Activated T-cell treated with anti-CD3 and anti-CD28 coated beads, Interleukin-2, amount 50 U/mL, for 4 hours (primary cell): ENCODE data around the gene ZNF488. TPM values are rescaled to one million over a fixed set of nuclear protein-coding genes. Genes with fewer than 3 reads are reported as not detected.

Experiments
- ATAC-seq, 2 donors: fragments of 200-7000 bp; cut with Tn5 transposase; one replicate each; pipeline ENCODE4 v1.10.0; 2021
- DNase-seq: peaks from one replicate; pipeline ENCODE4 v3.0.0-alpha.2; 2020
- H3K27me3 Mint-ChIP-seq: one replicate; pipeline ENCODE4 v1.8.0; 2021; ENCODE audit warnings: low read depth, mixed read lengths
- H3K36me3 Mint-ChIP-seq: one replicate; pipeline ENCODE4 v1.8.0; 2022; ENCODE audit warnings: mixed read lengths; ENCODE audit not compliant: insufficient read depth
- H3K4me1 Mint-ChIP-seq: one replicate; pipeline ENCODE4 v1.8.0; 2021; ENCODE audit warnings: low read depth, mixed read lengths
- H3K4me3 Mint-ChIP-seq: one replicate; pipeline ENCODE4 v1.8.0; 2021; ENCODE audit warnings: mild to moderate bottlenecking, moderate library complexity, mixed read lengths
- H3K9me3 Mint-ChIP-seq: one replicate; pipeline ENCODE4 v1.8.0; 2021; ENCODE audit warnings: mixed read lengths
- total RNA-seq, 3 donors: library from RNA; stranded (reverse); gene quantifications; one replicate each; pipeline ENCODE4 v1.2.1, GENCODE V29; 2021

ZNF488 gene
- total RNA-seq, 3 donors from 2014 or later: 0.10 TPM; not detected in 2

DNA sequence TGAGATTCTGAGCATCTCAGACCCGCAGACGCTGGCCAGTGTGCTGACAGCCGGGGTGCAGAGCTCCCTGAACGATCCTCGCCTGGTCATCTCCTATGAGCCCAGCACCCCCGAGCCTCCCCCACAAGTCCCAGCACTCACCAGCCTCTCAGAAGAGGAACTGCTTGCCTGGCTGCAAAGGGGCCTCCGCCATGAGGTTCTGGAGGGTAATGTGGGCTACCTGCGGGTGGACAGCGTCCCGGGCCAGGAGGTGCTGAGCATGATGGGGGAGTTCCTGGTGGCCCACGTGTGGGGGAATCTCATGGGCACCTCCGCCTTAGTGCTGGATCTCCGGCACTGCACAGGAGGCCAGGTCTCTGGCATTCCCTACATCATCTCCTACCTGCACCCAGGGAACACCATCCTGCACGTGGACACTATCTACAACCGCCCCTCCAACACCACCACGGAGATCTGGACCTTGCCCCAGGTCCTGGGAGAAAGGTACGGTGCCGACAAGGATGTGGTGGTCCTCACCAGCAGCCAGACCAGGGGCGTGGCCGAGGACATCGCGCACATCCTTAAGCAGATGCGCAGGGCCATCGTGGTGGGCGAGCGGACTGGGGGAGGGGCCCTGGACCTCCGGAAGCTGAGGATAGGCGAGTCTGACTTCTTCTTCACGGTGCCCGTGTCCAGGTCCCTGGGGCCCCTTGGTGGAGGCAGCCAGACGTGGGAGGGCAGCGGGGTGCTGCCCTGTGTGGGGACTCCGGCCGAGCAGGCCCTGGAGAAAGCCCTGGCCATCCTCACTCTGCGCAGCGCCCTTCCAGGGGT, 35.2 kb downstream of the ZNF488 start:
- no peaks in the 10 kb centered on the region for H3K27me3 Mint-ChIP-seq
- H3K4me1 Mint-ChIP-seq: no peaks in the 10 kb centered on the region
- no peaks in the 10 kb centered on the region for H3K36me3 Mint-ChIP-seq
- DNase-seq: no peak
- no peak for ATAC-seq
- no peaks in the 10 kb centered on the region for H3K9me3 Mint-ChIP-seq
- H3K4me3 Mint-ChIP-seq: no peak overlapping the region

DNA sequence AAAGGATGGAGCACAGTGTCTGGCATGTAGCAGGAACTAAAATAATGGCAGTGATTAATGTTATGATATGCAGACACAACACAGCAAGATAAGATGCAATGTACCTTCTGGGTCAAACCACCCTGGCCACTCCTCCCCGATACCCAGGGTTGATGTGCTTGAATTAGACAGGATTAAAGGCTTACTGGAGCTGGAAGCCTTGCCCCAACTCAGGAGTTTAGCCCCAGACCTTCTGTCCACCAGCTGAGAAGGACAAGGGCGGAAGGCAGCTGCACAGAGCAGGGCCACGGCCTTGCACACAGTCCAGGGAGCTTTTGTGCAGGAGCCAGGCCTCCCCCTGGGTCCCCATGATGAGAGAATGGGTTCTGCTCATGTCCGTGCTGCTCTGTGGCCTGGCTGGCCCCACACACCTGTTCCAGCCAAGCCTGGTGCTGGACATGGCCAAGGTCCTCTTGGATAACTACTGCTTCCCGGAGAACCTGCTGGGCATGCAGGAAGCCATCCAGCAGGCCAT, 35.9 kb downstream of the ZNF488 start, which contains the start of gene RBP3:
Gene RBP3 (plus strand): TSS at position 226 of the 514 bp plus-strand sequence. CDS start 122 bp downstream, at position 348.
- DNase-seq (no peak), ATAC-seq (no peak)
- Mint-ChIP-seq H3K36me3 (no peaks in the 10 kb centered on the region), H3K4me1 (no peaks in the 10 kb centered on the region), H3K4me3 (no peak within 1 kb of the TSS), H3K27me3 (no peaks in the 10 kb centered on the region), H3K9me3 (no peaks in the 10 kb centered on the region)

DNA sequence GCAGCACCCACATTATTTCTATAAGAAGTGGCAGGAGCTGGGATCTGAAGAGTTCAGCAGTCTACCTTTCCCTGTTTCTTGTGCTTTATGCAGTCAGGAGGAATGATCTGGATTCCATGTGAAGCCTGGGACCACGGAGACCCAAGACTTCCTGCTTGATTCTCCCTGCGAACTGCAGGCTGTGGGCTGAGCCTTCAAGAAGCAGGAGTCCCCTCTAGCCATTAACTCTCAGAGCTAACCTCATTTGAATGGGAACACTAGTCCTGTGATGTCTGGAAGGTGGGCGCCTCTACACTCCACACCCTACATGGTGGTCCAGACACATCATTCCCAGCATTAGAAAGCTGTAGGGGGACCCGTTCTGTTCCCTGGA, 36.8 kb downstream of the ZNF488 start:
- Mint-ChIP-seq H3K4me3 (no peak overlapping the region), H3K4me1 (no peaks in the 10 kb centered on the region), H3K27me3 (no peaks in the 10 kb centered on the region), H3K9me3 (no peaks in the 10 kb centered on the region), H3K36me3 (no peaks in the 10 kb centered on the region)
- ATAC-seq (no peak), DNase-seq (no peak)

DNA sequence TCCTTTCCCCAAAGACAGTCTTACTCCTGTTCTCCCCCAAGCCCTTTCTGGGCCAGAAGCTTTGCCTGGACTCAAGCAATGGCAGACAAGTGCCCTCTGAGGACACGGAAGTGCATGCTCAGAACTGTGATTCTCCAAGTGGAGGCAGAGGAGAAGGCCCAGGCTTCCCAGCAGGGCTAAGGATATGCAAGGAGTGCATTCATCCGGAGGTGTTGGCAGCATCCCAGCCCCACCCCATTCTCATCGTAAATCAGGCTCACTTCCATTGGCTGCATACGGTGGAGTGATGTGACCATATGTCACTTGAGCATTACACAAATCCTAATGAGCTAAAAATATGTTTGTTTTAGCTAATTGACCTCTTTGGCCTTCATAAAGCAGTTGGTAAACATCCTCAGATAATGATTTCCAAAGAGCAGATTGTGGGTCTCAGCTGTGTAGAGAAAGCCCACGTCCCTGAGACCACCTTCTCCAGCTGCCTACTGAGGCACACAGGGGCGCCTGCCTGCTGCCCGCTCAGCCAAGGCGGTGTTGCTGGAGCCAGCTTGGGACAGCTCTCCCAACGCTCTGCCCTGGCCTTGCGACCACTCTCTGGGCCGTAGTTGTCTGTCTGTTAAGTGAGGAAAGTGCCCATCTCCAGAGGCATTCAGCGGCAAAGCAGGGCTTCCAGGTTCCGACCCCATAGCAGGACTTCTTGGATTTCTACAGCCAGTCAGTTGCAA, 37.4 kb downstream of the ZNF488 start:
- Mint-ChIP-seq H3K27me3 (no peaks in the 10 kb centered on the region), H3K9me3 (no peaks in the 10 kb centered on the region), H3K36me3 (no peaks in the 10 kb centered on the region), H3K4me3 (no peak overlapping the region), H3K4me1 (no peaks in the 10 kb centered on the region)
- ATAC-seq (no peak), DNase-seq (no peak)

DNA sequence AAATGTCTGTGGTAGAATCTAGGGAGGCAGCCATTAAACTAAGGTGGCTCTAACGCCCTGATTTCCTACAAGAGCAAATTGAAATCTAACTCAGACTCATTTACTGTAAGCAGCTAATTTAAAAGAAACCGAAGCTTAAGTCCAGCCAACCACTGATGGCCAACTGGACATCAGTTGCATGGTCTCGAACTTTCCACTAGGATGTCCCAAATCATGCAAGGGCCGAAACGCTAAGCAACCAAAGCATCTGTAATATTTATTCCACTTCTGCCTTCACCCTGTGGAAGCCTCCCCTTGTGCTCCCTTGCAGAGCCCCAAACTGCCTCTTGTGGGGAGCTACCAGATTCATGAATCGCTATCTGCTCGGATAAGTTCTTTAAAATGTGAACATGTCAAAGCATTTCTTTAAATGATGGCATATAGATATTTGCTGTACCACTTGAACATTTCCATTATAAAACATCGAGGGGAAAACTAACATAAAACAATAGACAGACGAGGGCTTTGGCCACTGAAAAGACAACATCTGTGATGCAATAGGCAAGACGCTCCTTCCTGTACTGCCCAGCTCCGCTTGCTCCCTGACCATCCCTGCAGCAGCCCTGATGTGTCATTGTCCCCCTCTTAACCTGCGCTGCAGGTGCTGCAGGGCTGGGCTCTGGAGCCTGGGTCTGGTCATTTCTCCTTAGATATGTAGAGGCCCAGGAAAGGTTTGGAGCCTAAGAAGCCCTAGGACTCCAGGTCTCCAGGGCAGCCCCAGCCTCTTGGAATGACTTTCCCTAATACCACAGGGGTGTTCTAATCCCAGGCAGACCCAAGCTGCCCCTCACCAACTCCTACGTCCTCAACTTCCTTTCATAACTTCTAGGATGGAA, 38.9 kb downstream of the ZNF488 start:
- Mint-ChIP-seq H3K9me3 (no peaks in the 10 kb centered on the region), H3K36me3 (no peaks in the 10 kb centered on the region)
- no peak for ATAC-seq

DNA sequence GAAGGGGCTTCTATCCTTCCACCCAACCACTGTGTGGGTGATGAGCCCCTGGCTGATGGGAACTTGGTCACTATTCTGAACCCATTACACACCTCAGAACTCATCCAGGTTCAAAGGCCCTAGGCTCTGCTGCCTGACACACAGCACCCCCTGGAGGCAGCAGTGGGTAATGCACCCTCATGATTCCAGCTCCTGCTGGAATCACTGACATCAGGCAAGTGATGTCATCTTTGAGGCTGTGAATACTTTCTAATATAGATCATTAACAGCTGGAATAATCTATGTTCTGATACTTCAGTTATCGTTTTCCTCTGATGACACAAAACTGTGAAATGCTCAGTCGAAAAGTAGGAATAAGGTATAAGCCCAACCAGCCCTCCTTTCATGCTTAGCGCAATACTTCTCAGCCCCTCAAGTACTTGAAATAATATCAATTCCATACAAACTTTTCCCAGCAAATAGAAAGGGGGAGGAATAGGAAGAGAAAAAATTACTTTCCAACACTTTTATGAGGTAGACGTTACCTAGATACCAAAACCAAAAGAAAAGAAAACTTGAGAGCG, 43.4 kb downstream of the ZNF488 start:
- no peaks in the 10 kb centered on the region for H3K9me3 Mint-ChIP-seq
- H3K4me1 Mint-ChIP-seq: no peaks in the 10 kb centered on the region
- no peaks in the 10 kb centered on the region for H3K36me3 Mint-ChIP-seq
- peaks cover 7% of the 10 kb centered on the region for H3K27me3 Mint-ChIP-seq
- ATAC-seq: peak; percentile 55 to 66
- peak; percentile 73 for DNase-seq
- H3K4me3 Mint-ChIP-seq: no peak overlapping the region

More for the DNA sequence above, 38.9 kb downstream of the ZNF488 start:
- Mint-ChIP-seq H3K4me3 (no peak overlapping the region), H3K4me1 (no peaks in the 10 kb centered on the region), H3K27me3 (peaks cover 4% of the 10 kb centered on the region)
- DNase-seq: no peak

DNA sequence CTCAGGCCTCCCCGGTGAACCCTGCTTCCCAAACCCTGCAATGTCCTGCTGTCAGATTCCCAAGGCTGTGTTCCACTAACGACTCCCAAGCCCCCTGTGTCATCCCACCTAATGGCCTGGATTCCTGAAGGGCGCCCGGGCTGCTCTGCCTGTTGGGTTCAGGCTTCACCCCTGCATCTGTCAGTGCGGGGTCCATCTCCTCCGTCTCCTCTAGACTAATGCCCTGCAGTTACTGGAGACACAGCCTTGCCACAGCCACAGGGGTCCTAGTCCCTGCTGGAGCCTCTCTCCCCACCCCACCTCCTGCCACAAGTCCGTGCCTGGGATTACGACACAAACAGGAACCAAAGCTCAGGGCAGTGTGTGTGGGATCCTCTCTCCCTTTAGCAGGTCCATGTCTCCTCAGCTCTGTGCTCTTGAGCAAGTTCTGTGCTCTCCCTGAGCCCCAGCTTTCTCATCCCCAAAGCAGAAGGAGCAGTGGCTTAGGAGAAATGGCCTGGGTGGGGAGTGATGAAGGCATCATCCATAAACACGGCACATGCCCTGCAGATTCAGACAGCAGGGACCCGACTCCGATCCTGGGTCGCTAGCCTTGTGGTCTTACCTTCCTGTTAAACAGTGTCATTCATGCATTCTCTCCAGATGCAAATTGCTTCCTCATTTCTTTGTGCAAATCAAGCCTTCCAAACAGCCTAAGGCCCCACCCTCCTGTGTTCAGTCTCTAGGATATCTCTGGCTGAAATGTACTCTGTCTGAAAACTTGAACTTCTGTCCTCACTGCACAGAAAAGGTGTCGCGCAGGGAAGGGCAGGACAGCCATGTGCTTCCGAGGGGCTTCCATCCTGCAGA, 44.1 kb downstream of the ZNF488 start:
- Mint-ChIP-seq H3K27me3 (peaks cover 11% of the 10 kb centered on the region), H3K9me3 (no peaks in the 10 kb centered on the region), H3K36me3 (no peaks in the 10 kb centered on the region), H3K4me1 (no peaks in the 10 kb centered on the region), H3K4me3 (no peak overlapping the region)
- ATAC-seq (no peak), DNase-seq (no peak)

DNA sequence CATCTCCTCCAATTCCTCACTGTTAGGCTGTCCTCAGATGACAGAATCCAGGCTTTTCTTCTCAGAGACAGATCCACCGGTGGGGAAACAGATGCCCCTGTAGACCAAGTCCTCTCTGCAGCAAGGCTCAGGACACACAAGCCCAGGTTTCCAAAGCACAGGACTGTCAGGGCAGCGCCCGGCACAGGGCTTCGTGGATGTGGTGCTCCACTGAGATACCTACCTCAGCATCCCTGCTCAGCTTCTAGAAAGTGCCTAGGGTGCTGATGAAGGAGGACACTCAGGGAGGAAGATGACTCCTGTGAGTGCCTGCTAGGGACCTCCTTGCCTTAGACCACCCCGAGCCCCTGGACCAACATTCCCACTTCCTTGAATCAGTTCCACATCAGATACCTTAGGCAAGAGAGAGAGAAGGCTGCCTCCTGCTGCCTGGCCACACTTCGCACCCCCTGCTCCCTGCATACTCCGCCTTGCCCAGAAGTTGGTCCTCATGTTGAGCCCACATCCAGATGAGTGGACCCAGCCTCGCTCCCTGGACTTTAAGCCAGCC, 44.8 kb downstream of the ZNF488 start:
- no peak overlapping the region for H3K4me3 Mint-ChIP-seq
- H3K9me3 Mint-ChIP-seq: no peaks in the 10 kb centered on the region
- ATAC-seq: no peak
- no peaks in the 10 kb centered on the region for H3K4me1 Mint-ChIP-seq
- DNase-seq: no peak
- H3K36me3 Mint-ChIP-seq: no peaks in the 10 kb centered on the region
- peaks cover 11% of the 10 kb centered on the region for H3K27me3 Mint-ChIP-seq

DNA sequence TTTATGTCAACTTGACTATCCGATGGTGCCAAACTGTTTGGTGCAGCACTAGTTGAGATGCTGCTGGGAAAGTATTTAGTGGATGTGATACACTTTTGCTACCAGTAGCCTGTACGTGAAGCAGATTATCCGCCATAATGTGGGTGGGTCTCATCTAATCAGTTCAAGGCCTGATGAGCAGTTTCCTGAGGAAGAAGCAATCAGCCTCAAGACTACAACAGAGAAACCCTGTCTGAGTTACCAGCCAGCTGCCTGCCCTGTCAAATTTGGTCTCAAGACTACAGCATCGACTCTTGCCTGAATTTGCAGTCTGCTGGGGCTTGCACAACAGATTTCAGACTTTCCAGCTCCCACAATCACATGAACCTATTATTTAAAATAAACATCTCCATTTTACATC, 46.8 kb downstream of the ZNF488 start:
- H3K27me3 Mint-ChIP-seq: peaks cover 11% of the 10 kb centered on the region
- DNase-seq: no peak
- H3K4me1 Mint-ChIP-seq: no peaks in the 10 kb centered on the region
- no peaks in the 10 kb centered on the region for H3K36me3 Mint-ChIP-seq
- no peak for ATAC-seq
- H3K4me3 Mint-ChIP-seq: no peak overlapping the region
- no peaks in the 10 kb centered on the region for H3K9me3 Mint-ChIP-seq

DNA sequence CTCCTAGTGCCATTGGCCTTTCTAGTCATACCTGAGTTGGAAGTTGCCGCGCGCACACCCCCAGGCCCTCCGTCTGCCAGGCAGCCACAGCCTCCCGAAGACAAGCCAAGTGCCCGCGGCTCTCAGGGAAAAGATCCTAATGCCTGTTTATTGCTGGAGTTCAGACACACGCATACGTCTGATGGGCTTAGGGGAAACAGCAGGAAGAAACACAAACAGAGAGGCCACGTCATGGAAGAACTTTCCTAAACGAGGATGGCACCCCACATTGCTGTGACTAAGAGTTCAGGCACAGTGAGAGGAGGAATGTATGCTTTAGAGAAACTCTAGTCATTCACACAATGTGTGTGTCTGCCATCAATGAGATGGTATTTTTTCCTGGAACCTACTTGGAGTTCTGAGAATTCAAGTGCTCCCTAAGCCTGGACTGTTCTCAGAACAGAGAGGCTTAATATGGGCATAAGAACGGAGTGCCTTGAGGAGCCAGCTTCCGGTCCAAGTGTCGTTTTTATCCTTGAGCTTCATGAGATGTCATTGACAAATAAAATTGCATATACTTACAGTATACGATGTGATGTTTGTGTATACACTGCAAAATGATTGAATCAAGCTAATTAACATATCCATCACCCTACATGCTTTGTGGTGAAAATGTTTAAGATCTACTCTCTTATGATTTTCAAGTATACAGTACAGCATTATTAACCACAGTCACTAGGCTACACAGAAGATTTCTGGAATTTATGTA, 47.5 kb downstream of the ZNF488 start:
- Mint-ChIP-seq H3K4me1 (no peaks in the 10 kb centered on the region), H3K36me3 (no peaks in the 10 kb centered on the region), H3K4me3 (no peak overlapping the region), H3K9me3 (no peaks in the 10 kb centered on the region), H3K27me3 (peaks cover 11% of the 10 kb centered on the region)
- DNase-seq (no peak), ATAC-seq (no peak)

DNA sequence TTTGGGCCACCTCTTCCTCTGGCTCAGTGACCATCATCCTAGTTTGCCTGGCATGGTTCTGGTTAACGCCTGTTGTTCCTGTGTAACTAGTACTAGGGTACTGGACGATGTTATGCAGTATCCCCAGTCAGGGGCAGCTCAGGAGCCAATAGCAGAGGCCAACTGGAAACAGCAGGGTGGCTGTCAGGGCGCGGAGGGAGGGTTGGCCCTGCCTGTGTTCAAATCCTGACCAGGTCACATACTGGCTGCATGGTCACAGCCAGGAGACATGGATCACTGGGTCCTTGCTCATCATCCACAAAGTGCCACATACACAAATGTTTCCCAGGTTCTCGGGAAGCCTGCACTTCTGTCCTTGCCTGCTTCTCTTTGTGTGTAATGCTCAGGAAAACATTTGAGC, 48.2 kb downstream of the ZNF488 start:
- Mint-ChIP-seq H3K9me3 (no peaks in the 10 kb centered on the region), H3K36me3 (no peaks in the 10 kb centered on the region), H3K4me3 (no peak overlapping the region), H3K27me3 (peaks cover 11% of the 10 kb centered on the region), H3K4me1 (no peaks in the 10 kb centered on the region)
- ATAC-seq (no peak), DNase-seq (no peak)

DNA sequence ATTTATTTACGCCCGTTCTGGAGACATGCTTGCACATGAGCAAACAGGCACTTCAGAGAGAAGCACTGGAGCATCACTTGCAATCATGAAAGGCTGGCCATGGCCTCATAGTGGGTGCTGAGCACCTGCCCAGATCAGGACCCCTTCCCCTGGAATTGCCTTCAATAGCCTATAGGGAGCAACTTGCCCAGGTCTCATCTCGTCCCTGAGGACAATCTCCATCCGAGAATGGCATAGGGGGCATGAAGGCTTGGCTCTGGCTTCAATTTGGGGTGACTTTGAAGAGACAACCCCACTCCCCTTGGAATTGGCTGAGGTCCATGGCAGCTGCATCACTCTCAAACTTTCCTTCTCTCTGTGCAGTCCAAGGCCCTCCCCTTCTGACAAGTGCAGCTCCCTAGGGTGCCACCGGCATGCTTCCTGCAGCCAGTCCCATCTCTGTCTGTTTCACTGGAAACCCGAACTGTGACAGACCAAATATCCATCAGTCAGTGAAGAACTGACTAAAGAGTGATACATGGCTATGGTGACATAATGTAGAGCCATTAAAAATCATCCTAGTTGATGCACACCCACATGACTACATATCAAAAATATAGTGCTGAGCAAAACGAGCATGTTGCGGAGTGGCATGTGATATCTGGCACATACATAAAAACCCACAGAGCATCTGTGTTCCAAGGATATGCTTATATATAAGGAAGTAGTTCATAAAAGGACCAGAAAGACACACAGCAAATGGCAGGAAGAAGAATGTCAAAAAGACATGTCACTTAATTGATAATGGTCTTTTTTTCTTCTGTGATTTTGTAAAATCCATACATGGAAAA, 49.4 kb downstream of the ZNF488 start:
- Mint-ChIP-seq H3K9me3 (no peaks in the 10 kb centered on the region), H3K27me3 (peaks cover 6% of the 10 kb centered on the region), H3K4me3 (no peak overlapping the region), H3K4me1 (no peaks in the 10 kb centered on the region), H3K36me3 (no peaks in the 10 kb centered on the region)
- DNase-seq: no peak
- ATAC-seq: no peak
